Stimulated activated CD4-positive, alpha-beta T cell treated with anti-CD3 and anti-CD28 coated beads, Interleukin-2, amount 100 ng/mL, for 48 hours (primary cell): ENCODE data around the gene CAMKMT.

Source experiments
- DNase-seq, 2 donors: peaks; one replicate each; pipeline ENCODE4 v3.0.0-alpha.2; 2020

CAMKMT gene

DNA sequence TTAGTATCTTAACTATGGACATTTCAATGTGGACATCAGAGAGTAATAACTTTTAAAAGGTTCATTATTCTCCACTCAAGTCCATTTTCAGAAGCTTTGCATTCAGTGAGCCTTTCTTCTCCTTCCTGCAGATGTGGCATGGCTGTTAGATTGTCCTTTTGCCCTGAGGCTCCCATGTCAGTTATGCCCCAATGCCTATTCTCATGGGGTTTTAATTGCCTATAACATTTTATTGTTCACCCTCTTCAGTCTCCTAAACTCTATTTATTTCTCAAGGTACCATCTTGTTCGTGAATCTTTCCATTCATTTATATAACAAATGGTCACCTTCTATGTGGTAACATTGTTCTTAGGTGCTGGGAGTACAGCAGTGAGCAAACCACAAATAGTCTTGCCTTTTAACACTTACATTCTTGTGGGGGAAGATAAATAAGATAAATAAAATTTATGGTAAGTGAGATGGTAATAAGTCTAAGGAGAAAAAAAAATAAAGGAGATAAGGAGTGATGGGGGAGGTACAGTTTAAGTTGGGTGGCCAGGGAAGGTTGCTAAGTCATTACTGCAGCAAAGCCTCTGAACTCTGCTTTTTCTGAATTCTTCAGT lies 301.8 kb downstream of the CAMKMT start:
- no peak for DNase-seq

GRCh38 chr2:44668336-44668735 lies 306.6 kb downstream of the CAMKMT start:
- no peak for DNase-seq

- no peak for DNase-seq
These were observed 309.5 kb downstream of the CAMKMT start for GRCh38 chr2:44671276-44671675.

GRCh38 chr2:44671916-44672315 lies 310.2 kb downstream of the CAMKMT start:
- DNase-seq: no peak

DNA sequence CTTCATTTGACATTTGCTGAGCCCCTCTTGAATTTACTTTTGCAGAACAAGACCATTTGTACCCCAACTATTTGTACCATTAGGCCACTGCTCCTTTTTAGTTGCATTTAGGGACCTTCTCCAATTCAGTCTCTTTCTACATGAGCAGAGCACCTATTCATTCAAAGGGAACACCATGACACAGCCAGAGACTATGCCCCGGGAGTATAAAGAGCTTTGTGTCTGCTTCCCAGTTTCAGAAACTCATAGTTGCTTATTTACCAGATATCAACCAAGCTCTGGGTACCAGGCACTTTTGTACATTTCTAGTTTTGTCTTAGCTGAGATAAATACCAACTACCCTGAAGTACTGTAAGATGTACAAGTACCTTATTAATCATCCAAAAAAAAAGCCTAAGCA lies 310.7 kb downstream of the CAMKMT start:
- no peak for DNase-seq

DNA sequence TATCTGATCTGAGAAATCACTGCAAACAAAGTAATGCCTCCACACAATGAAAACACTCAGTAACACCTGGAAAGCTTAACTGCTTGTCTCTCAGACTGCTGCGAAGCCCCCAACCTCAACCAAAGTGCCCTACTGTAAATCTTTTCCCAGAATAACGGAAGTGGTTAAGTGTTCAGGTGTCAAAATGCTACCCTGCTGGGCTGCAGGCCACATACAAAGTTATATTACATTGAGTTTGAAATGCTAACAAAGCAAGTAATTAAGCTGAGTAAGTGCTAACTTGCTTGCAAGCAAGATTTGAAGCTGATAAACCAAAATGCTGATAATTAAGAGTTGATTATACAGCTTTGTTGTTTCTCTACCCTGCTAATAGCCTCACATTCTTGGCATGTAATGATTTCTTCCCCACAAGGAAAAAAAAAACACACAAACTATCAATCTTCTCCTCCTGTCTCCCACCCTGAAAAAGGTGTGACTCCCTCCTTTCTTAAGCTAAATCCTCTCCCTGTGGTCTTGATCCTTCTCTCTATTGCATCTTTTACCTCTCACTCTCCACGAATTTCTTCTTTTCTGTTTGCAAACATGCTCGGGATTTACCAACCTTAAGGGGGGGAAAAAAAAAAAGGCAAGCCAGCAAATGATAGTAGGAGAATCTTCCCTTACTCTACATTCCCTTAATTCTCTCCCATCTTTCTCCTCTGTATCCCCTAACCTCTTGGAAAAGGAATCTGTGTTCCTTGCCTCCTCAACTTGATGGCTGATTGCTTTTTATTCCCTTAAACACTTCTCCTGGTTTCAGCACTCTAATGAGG lies 312.9 kb downstream of the CAMKMT start:
- no peak for DNase-seq

- no peak for DNase-seq
These were observed 314.6 kb downstream of the CAMKMT start for GRCh38 chr2:44676379-44676778.

DNA sequence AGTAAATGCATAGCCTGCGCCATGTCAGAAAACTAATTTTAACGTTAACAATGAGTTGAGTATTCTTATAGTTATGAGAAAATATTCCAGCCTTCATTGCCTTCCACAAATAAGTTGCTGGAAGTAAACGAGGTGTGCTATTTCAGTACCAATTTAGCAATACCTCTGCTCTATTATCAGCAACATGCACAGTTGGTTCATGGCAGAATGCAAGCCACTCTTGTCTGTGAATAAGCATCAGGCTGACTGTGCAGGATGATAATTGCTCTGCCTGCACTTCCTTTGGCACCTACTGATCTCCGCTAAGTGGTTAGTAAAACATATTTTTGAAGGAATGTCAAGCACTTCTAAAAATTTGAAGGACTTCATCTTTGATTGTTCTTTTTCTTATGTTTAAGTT lies 317.8 kb downstream of the CAMKMT start:
- no peak for DNase-seq

DNA sequence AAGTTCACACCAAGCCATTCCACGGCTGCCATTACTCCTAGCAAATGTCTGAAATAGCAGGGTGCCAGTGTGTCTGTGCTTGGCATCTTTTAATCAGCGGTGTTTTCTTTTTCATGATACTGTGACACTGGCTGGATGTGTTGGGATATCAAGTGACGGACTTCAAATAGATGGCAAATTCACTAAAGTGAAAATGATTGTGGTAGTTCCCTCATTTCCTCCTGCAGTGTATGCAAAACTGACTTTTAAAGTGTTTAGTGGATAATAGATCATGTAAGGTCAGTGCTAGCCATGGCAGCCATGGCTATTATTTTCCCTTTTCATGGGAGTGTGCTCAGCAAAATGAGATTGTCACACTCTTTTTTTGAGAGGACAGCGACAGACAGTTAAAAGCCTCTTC lies 318.2 kb downstream of the CAMKMT start:
- no peak for DNase-seq

GRCh38 chr2:44680424-44680971 lies 318.8 kb downstream of the CAMKMT start:
- DNase-seq: no peak

- no peak for DNase-seq
These were observed 319.3 kb downstream of the CAMKMT start for GRCh38 chr2:44680983-44681531.

DNA sequence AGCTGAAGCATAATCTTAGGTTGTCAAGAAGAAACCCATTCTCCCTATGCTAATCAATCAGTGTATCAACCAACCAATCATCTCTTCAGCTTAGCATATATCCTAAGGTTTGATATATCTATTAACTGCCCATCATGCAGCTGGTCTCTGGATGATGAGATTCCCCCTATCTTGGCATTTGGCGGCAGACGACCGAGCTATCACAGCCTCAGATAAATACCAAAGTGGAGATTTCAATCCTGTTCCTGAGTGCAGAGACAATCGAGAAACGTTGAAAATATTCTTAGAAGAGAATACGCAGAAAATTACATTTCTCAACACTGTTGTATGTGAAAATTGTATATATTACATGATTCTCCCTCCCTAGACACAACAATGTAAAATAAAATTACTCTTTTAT lies 320.7 kb downstream of the CAMKMT start:
- no peak for DNase-seq

- no peak for DNase-seq
These were observed 322.8 kb downstream of the CAMKMT start for GRCh38 chr2:44684559-44684958.

DNA sequence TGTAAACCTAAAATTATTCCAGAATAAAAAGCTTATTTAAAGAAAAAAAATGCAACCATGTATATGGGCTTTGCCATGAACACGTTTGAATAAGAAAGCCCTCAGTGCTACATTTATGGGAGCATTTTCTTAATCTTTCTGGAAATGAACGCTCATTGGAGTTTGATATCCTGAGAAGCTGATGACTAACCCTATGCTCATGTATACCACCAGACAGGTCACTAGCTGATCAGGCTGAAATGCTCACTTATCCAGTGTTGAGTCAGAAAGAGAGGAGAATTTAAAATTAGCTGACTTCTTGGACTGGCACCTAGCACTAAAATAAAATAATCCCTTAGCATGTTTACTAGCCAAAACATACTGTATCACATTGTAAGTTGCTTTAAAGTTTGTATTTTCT lies 324.8 kb downstream of the CAMKMT start:
- no peak for DNase-seq

DNA sequence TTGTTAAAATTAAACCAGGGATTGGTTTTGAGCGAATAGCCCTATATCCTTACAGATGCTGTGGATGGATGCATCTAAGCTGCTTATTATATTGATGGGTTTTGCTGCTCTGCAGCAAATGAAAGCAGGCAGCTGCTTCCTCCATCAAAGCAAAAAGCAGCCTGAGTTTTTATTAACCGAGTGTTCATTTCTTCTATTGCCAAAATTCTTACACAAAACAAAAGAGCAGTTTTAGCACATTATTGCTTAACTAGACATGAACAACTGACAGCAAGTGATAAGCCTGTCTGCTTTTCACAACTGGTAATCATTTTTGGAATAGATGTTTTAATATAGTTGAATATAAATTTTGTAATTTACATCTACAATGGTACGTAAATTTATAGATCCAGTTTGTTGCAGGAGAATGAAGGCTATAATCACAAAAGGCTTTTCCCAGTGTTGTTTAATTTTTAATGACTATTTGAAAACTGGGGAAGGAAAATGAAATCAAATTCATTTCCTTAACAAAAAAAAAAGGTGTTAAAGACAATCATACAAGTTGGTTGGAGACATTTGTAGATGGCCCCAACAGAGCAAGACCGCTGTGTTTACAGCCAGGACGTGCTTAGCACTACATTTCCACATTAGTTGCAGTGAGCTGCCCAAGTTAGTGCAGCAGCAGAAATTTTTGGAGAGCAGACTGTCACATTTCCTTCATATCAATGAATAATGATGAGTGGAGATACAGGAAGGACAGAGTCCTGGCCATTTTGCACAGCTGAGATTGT lies 326.1 kb downstream of the CAMKMT start:
- DNase-seq: no peak

DNA sequence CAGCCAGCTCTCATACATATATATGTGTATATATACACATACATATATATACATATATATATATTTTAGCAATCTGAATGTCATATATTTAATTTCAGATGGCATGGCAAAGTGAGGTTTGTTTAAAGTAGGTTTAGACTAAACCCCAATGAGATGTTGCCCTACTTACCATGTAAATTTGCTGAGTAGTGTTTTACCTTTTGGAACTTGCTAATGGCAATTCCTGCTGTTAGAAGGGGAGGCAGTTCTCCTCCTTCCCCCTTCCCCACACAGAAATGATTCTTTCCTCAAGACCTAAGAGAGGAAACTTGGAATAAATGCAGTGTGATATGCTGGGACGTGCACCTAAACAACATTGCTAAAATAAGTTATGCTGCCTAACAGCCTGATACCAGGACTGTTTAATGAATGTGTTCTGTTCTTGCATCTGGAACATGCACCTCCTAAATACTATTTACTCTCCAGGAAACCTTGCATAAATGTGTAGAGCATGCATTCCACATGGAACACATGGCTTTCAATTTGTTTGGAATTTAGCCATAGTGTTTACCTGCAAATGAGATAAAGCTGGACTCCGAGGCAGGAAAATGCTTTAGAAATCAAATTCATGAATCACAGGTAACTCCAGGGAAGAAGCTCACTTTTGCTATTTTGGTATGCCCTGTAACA lies 326.8 kb downstream of the CAMKMT start:
- no peak for DNase-seq

- no peak for DNase-seq
These were observed 327.8 kb downstream of the CAMKMT start for GRCh38 chr2:44689516-44689915.

- no peak for DNase-seq
These were observed 329.5 kb downstream of the CAMKMT start for GRCh38 chr2:44691174-44691785.

DNA sequence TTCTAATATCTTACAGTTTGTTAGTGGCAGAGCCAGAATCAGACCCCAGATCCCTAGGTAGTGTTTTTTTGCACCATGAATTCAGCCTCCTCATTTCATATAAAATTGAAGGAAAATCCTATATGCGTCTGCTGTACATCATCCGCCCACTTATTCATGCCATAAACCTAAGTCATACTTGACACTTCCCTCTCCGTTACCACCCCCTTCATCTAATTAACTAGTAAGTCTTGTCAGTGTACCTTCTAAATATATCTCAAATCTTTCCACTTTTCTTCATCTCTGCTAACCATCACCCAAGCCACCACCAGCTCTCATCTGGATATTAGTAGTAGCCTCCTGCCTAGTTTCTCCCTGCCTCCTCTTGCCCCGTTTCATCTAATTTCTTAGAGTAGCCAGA lies 331.1 kb downstream of the CAMKMT start:
- DNase-seq: no peak

DNA sequence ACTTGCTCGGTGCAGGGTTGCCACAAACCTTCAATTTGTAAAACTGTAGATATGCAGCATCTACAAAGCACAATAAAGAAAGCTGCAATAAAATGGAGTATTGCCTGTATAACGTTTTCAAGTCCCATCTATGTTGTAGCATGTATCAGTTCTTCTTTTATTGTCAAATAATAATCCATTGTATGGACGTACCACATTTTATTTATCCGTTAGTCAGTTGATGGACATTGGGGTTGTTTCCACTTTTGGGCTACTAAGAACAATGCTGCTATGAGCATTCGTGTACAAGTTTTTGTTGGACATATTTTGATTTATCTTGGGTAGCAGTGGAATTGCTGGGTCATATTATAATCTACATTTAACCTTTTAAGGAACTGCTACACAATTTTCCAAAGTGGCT lies 339.1 kb downstream of the CAMKMT start:
- no peak for DNase-seq

GRCh38 chr2:44705356-44705755 lies 343.6 kb downstream of the CAMKMT start:
- DNase-seq: no peak

DNA sequence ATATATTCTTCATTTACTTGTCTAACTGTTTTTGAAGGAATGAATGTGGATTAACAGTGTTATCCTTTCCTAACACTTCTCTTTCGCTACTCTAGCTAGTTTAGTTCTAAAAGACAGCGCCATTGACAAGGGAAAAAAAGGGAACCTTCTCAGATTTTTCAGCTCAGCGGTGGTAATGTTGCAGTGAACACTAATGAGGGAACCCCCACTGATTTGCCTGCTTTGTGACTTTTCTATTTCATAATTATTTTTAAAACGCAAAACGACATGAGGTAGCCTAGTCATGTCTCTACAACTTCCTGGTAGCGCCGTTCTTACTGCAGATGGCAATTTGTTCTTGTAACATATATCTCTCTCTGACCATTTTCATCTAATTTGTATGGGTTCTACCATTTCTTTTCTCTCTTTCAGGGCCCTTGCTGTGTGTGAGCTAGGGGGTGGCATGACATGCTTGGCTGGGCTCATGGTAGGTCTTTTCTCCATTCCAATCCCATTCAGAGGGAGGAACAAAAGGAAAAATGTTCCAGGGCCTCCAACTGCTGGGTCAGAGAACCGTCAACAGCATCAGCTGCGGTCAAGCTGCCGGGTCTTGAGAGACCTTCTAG lies 344.2 kb downstream of the CAMKMT start:
- no peak for DNase-seq
